GM06990 (cell line): ENCODE results near the gene HPGDS.

Source experiments
- DNase-seq: peaks from one replicate; pipeline ENCODE4 v3.0.0-alpha.2; 2011; ENCODE audit not compliant: insufficient read length; ENCODE audit errors: extremely low read depth
- H3K27me3 ChIP-seq: replicated peaks from 2 replicates; pipeline ENCODE4 v1.6.0; 2011; ENCODE audit warnings: low read length; ENCODE audit not compliant: control insufficient read depth, insufficient read depth
- H3K36me3 ChIP-seq: 2 replicates; pipeline ENCODE4 v1.5.1; 2011; ENCODE audit warnings: low read length; ENCODE audit not compliant: control insufficient read depth, insufficient read depth
- H3K4me3 ChIP-seq: replicated peaks from 2 replicates; pipeline ENCODE4 v1.5.1; 2011; ENCODE audit warnings: low read depth, mild to moderate bottlenecking, control low read depth, low read length
- CTCF ChIP-seq: IDR thresholded peaks from 2 replicates; pipeline ENCODE4 v1.5.1; 2011; ENCODE audit warnings: low read length, control low read depth, mild to moderate bottlenecking, inconsistent platforms; ENCODE audit not compliant: insufficient read depth, poor library complexity, severe bottlenecking

HPGDS gene

DNA sequence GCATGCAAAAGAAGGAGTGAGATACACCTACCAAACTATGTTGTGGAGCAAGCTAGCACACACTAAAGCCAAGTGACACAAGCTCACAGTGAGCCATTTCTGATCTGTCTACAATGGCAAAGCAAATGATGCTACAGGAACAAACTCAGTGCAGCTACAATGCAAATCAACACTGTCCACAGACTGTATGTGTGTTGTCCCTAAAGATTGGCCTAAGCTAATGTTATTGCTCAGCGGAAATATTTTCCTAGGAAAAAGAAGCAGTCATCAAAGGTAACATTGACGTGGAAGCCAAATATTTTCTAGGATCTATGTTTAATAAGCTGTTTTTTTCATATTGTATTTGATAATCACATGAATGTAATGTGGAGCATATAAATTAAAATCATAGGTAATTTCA, 34.7 kb upstream of the HPGDS start:
- no peak for DNase-seq
- Histone ChIP-seq H3K36me3 (no peaks in the 10 kb centered on the region), H3K4me3 (no peak overlapping the region), H3K27me3 (0 out of 2 replicates have a peak, but pooled peaks cover 1% of the 10 kb centered on the region)
- TF ChIP-seq CTCF, result no peak

DNA sequence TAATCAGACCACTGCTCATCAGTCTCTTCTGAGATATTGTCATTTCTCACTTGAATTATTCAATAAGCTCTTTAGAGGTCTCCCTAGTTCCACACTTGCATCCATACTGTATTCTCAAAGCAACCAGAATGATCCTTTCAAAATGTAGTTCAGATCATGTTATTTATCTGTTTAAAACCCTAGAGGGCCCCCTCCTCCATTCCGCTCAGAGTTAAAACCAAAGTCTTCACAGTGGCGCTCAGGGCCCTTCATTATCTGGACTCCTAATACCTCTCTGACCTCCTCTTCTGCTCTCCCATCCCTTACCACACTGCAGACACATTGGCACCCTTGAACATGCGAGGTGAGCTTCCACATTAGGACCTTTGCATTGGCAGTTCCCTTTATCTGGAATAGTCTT, 32.7 kb upstream of the HPGDS start:
- TF ChIP-seq CTCF, result no peak
- Histone ChIP-seq H3K36me3 (no peaks in the 10 kb centered on the region), H3K4me3 (no peak overlapping the region), H3K27me3 (0 out of 2 replicates have a peak, but pooled peaks cover 1% of the 10 kb centered on the region)
- no peak for DNase-seq

DNA sequence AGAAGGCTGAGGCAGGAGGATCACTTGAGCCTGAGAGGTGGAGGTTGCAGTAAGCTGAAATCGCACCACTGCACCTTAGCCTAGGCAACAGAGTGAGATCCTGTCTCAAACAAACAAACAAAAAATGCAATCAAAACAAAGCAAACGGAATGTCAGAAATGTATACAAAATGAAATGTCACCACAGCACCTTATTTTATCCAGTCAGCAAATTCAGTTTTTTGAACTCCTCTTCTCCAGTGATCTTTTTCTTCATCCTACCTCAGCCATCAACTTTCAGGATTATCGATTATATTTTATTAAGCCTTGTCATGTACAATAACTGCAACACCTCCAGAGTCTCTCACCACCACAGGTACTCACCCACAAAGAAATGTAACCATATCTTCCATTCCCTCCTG, 31.1 kb upstream of the HPGDS start:
- Histone ChIP-seq H3K4me3 (no peak overlapping the region), H3K36me3 (no peaks in the 10 kb centered on the region), H3K27me3 (0 out of 2 replicates have a peak, but pooled peaks cover 1% of the 10 kb centered on the region)
- no peak for TF ChIP-seq CTCF
- no peak for DNase-seq

GRCh38 chr4:94372991-94373390, 30.4 kb upstream of the HPGDS start:
- Histone ChIP-seq H3K27me3 (0 out of 2 replicates have a peak, but pooled peaks cover 1% of the 10 kb centered on the region), H3K4me3 (no peak overlapping the region), H3K36me3 (no peaks in the 10 kb centered on the region)
- no peak for TF ChIP-seq CTCF
- DNase-seq, result no peak

DNA sequence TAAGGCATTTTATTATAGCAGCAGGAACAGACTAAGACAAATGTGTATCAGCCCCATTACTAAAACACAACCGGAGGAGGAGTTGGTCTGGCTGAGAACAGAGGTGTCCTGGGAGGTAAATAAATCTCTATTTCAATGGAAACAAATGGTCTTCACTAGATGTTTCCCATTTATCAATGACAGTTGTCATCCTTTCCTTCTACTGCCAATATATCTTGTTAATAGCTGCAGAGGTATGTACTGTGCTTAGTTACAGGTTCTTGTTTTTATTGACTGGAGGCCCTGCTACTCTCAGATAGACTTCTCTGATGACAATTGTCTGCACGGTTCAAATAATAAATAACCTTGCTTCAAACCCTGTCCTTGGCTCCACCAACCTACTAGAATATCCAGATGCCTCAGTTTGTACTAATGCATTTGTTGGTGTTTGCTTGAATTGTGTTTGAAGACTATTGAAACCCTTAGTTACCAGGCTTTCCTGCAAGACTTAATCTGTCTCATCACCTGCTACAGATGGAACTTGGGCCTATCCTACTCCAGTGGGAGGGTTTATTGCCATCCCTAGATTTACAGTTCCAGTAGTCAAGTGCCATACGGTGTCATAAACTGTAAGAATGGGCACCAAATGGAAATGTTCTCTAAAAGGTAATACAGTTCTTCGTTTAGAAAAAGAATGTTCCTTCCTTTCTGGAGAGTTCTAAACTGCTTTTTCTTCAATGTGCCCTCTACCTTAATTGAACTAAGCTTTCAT, 29.8 kb upstream of the HPGDS start:
- DNase-seq, result no peak
- no peak for TF ChIP-seq CTCF
- no peaks in the 10 kb centered on the region for H3K36me3 ChIP-seq

More for the DNA sequence above, 29.8 kb upstream of the HPGDS start:
- H3K4me3 ChIP-seq, result no peak overlapping the region
- 0 out of 2 replicates have a peak, but pooled peaks cover 1% of the 10 kb centered on the region for H3K27me3 ChIP-seq
